Activated CD4-positive, alpha-beta T cell treated with anti-CD3 and anti-CD28 coated beads for 36 hours (primary cell): ENCODE results near the gene GDPD4. TPM values are rescaled to one million over a fixed set of nuclear protein-coding genes. Genes with fewer than 3 reads are reported as not detected.

ENCODE experiments used
- total RNA-seq, 2 experiments: library from RNA; stranded (reverse); gene quantifications; one replicate each; pipeline ENCODE4 v1.2.3, GENCODE V29; 2021

The GDPD4 gene
- total RNA-seq, 2 experiments from 2014 or later, result not detected

Other genes starting within 250 kb of the GDPD4 start
- under 1 TPM; 0.62 to 0.76 TPM for gene CAPN5, start 234.7 kb downstream of the GDPD4 start, total RNA-seq
- not detected for gene OMP, start 198.8 kb downstream of the GDPD4 start, total RNA-seq
- under 1 TPM; 0.23 to 0.48 TPM for gene MYO7A, start 173.4 kb downstream of the GDPD4 start, total RNA-seq
- 10 to 100 TPM; 38.2 to 43.9 TPM for gene PAK1, start 172.4 kb upstream of the GDPD4 start, total RNA-seq